ENCODE results near the gene CCDC57.

CCDC57 gene

DNA sequence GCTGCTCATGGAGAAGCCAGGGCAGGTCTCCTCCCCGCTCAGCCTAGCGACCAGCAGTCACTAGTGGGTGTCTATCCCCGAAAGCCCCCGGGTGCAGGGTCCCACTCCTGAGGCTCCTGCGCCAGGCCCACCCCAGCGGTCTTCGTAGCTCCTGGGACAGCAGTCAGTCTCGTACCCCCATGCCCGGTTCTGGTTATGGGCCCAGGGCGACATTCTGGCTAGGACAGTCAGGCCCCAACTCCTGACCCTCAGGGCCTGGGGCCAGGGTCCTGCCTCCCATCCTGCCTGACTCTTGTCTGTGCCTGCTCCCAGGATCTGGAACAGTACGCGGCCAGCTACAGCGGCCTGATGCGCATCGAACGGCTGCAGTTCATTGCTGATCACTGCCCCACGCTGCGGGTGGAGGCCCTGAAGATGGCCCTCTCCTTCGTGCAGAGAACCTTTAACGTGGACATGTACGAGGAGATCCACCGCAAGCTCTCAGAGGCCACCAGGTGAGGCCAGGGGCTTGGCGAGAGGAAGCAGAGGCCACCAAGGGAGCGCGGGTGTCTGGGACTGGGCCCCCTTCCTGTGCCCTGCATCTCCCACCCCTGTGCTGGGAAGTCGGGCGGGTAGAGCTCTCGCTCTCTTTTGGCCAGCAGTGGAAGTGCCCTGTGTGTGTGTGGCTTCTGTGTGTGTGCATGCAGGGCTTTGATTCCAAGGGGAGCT is 158.9 kb downstream of the CCDC57 start:
- H3K4me3 ChIP-seq (ENCODE audit: low read depth, low read length), result no peak overlapping the region
- DNase-seq (ENCODE audit: low read depth), result no peak

GRCh38 chr17:82053130-82053529 is 159.5 kb downstream of the CCDC57 start:
- no peak for DNase-seq (ENCODE audit: low read depth)

More for the DNA sequence above, 158.9 kb downstream of the CCDC57 start:
- no peak for TF ChIP-seq CTCF (IDR thresholded peaks at IDR 0.05; ENCODE audit: low read depth, low read length, missing control alignments)

GRCh38 chr17:82052638-82053059 is 160.0 kb downstream of the CCDC57 start:
- no peak for DNase-seq (ENCODE audit: low read depth)
- peak overlapping the region; percentile 94 for H3K4me3 ChIP-seq (ENCODE audit: low read depth, low read length)
- no peak for TF ChIP-seq CTCF (IDR thresholded peaks at IDR 0.05; ENCODE audit: low read depth, low read length, missing control alignments)

More at GRCh38 chr17:82053130-82053529, 159.5 kb downstream of the CCDC57 start:
- no peak for TF ChIP-seq CTCF (IDR thresholded peaks at IDR 0.05; ENCODE audit: low read depth, low read length, missing control alignments)
- peak overlapping the region; percentile 94 for H3K4me3 ChIP-seq (ENCODE audit: low read depth, low read length)

- peak within 1 kb of the TSS; percentile 94 for H3K4me3 ChIP-seq (ENCODE audit: low read depth, low read length)
- no peak for TF ChIP-seq CTCF (IDR thresholded peaks at IDR 0.05; ENCODE audit: low read depth, low read length, missing control alignments)
- no peak for DNase-seq (ENCODE audit: low read depth)
These were observed 160.6 kb downstream of the CCDC57 start, which contains the start of the genes GPS1 and RFNG for GRCh38 chr17:82051776-82052637. Gene GPS1, plus strand, starts transcription at chr17:82051898. Its CDS starts 34 bp downstream, at chr17:82051932. Gene RFNG, minus strand, starts transcription at chr17:82051811. Its CDS starts 45 bp downstream, at chr17:82051766.

Measured in GM12864 (cell line).